Astrocyte of the cerebellum (primary cell): ENCODE measurements around the gene ATXN1.

Experiments used
- DNase-seq: peaks from one replicate; pipeline ENCODE4 v3.0.0-alpha.2; 2011; ENCODE audit warnings: low read depth
- H3K4me3 ChIP-seq: 2 replicates; pipeline ENCODE4 v1.5.1; 2011; ENCODE audit warnings: mild to moderate bottlenecking, low read depth, low read length, moderate library complexity
- in situ Hi-C: cut with HindIII; loops from 2 replicates; pipeline ENCODE4 v1.10.0; 2017; ENCODE audit warnings: low sequenced_read_pairs
- TF ChIP-seq, protein P1 (sequence below): IDR thresholded peaks from 2 replicates; pipeline ENCODE4 v1.5.1; 2012; ENCODE audit warnings: low read length, low read depth, moderate library complexity, mild to moderate bottlenecking; ENCODE audit errors: missing control alignments

Gene ATXN1

DNA sequence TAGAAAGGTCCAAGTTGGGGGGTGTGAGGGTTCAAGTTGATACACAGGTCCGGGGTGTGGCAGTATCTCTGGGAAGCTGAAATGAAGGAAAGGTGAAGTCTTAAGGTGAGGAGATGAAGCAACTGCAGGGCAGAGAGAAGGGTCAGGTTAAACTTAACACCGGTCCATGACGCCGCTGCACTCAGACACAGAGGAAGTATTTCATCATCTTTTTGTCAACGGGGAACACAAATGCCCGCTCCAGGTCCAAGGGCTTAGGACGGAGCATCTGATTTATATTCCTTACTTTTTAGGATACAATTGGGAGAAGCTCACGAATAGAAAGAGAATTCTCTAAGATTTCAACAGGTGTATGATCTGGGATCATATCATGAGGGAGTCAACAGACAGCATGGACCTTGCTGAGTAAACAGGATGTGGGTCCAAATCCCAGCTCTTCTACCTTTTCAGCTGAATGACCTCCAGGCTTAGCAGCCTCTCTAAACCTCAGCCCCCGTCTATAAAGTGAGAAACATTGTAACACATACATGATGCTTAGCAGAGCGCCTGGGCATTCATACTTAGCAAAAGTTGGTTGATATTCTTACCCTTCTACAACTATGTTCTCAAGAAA lies 197.5 kb downstream of the ATXN1 start:
- no peak overlapping the region for H3K4me3 ChIP-seq
- in situ Hi-C loops: no loop called here
- TF ChIP-seq, protein P1, sequence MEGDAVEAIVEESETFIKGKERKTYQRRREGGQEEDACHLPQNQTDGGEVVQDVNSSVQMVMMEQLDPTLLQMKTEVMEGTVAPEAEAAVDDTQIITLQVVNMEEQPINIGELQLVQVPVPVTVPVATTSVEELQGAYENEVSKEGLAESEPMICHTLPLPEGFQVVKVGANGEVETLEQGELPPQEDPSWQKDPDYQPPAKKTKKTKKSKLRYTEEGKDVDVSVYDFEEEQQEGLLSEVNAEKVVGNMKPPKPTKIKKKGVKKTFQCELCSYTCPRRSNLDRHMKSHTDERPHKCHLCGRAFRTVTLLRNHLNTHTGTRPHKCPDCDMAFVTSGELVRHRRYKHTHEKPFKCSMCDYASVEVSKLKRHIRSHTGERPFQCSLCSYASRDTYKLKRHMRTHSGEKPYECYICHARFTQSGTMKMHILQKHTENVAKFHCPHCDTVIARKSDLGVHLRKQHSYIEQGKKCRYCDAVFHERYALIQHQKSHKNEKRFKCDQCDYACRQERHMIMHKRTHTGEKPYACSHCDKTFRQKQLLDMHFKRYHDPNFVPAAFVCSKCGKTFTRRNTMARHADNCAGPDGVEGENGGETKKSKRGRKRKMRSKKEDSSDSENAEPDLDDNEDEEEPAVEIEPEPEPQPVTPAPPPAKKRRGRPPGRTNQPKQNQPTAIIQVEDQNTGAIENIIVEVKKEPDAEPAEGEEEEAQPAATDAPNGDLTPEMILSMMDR: no peak
- no peak for DNase-seq

DNA sequence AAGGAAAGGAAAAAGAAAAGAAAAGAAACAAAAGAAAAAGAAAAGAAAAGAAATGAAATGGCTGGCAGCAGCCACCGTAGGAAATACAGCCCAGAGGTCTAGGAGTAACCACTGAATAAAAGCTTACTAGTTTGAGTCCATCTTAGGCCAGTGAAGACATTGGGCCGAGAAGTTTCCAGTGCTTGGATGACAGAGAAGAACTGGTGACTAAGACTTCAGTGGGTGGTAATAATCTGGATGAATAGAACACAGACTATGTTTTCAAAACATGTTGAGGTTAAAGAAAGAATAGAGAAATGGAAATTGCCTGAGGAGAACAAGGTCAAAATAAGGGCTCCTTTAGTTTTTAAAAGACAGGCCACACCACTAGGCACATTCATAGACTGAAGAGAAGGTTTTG lies 198.8 kb downstream of the ATXN1 start:
- DNase-seq: peak; percentile 8
- H3K4me3 ChIP-seq: no peak overlapping the region
- in situ Hi-C loops: no loop called here
- TF ChIP-seq, protein P1: no peak

DNA sequence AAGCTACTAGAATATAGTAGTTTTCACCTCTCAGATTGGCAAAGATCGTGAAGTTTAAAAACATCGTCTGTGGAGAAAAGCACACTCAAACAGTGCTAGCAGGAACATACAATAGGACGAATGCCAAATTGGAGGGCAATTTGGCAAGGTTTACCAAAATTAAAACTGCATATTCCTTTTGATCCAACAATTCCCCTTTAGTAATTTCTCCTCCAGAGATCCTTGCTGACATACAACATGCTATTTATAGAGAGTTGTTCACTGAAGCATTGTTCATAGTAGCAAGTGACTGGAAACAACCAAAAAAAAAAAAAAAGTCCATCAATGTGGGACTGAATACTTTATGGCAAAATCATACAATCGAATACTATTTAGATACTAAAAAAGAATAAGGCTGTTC lies 202.2 kb downstream of the ATXN1 start:
- TF ChIP-seq, protein P1: no peak
- no peak overlapping the region for H3K4me3 ChIP-seq
- no peak for DNase-seq
- in situ Hi-C loops: no loop called here

DNA sequence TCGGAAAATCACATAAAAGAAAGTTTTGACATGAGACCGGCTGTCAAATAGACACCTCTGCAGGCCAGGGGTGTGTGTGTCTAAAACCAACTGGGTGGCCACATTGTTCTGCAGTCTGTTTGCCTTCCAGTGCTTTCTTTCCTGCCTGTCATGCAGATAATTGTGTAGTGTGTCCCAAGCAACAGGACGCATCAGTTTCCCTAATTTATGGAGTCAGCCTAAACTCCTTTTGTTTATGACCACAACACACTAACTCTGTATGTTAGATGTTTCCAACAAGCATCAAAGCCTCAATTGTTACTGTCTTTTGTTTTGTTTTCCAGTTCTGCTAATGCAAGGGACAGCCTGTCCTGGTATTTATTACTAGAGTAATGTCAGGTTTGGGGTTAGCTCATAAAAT lies 205.7 kb downstream of the ATXN1 start:
- no peak overlapping the region for H3K4me3 ChIP-seq
- DNase-seq: no peak
- TF ChIP-seq, protein P1: no peak
- in situ Hi-C loops: no loop called here

DNA sequence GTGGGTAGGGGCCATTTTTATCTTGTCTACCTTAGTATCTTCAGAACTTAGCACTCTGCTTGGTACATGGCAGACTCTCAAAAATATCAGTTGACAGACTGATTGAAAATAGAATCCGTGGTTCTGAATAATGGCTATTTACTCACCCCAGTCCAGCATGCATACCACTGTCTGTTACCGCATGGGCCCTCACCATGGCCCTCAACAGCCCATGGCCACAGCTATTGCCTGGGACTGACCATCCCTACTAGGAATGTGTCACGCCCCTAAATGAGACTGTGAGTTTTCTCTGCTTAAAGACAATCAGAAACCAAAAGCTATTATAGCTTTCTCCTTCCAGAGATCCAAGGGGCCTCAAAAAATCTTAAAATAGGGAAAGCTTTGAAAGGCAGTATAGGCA lies 207.7 kb downstream of the ATXN1 start:
- TF ChIP-seq, protein P1: no peak
- in situ Hi-C loops: no loop called here
- no peak overlapping the region for H3K4me3 ChIP-seq
- no peak for DNase-seq

DNA sequence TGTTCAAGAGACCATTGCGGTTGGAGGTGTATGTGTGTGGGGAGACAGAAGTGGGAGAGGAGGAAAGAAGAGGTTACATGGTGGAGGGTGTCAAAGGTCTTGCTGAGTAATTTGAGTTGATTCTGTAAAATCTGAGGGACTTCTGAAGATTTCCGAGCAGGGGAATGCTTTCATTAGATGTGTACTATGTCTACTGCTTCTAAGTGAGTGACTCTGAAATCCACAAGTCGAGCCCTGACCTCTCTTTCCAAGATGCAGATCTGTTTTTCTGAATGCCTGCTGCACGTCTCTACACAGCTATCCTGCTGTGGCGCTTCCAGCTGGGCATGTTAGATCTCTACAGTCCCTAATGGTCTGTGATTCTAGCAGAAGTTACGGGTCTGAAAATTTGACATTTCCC lies 209.8 kb downstream of the ATXN1 start:
- no peak for DNase-seq
- no peak overlapping the region for H3K4me3 ChIP-seq
- in situ Hi-C loops: no loop called here
- TF ChIP-seq, protein P1: no peak
